ENCODE measurements around the gene ABCE1.
A peak's percentile ranks its signal among the peaks of the same experiment; 100 is the strongest.
"Not testable (repeated sequence)": the region's sequence is repeated elsewhere in the genome, so short reads cannot be mapped to it uniquely, and the experiment has no call there.

ABCE1 gene

DNA sequence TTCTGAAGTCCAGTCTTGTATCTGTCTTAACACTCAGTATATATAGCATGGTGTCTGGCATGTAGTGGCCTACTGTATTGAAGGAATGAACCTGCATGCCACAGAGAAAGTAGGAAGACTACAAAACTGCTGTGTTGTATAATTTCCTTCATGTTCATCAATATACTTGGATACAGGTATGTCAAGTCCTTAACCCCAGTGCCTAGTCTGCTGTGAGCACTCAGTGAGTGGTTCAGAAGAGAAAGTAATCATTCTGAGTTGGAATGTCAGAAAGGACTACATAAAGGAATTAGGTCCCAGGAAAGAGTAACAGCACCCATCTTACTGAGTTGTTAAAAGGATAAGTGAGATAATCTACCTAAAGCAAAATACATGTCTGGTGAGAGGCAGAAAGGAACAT, 32.0 kb downstream of the ABCE1 start:
- TF ChIP-seq, protein P1, sequence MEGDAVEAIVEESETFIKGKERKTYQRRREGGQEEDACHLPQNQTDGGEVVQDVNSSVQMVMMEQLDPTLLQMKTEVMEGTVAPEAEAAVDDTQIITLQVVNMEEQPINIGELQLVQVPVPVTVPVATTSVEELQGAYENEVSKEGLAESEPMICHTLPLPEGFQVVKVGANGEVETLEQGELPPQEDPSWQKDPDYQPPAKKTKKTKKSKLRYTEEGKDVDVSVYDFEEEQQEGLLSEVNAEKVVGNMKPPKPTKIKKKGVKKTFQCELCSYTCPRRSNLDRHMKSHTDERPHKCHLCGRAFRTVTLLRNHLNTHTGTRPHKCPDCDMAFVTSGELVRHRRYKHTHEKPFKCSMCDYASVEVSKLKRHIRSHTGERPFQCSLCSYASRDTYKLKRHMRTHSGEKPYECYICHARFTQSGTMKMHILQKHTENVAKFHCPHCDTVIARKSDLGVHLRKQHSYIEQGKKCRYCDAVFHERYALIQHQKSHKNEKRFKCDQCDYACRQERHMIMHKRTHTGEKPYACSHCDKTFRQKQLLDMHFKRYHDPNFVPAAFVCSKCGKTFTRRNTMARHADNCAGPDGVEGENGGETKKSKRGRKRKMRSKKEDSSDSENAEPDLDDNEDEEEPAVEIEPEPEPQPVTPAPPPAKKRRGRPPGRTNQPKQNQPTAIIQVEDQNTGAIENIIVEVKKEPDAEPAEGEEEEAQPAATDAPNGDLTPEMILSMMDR (IDR thresholded peaks at IDR 0.05; ENCODE audit: control insufficient read depth, insufficient read depth, low read depth, low read length, missing control alignments), result no peak
- DNase-seq (ENCODE audit: low read depth), result no peak
- H3K4me3 ChIP-seq (ENCODE audit: control insufficient read depth, low read depth, low read length), result no peak overlapping the region

DNA sequence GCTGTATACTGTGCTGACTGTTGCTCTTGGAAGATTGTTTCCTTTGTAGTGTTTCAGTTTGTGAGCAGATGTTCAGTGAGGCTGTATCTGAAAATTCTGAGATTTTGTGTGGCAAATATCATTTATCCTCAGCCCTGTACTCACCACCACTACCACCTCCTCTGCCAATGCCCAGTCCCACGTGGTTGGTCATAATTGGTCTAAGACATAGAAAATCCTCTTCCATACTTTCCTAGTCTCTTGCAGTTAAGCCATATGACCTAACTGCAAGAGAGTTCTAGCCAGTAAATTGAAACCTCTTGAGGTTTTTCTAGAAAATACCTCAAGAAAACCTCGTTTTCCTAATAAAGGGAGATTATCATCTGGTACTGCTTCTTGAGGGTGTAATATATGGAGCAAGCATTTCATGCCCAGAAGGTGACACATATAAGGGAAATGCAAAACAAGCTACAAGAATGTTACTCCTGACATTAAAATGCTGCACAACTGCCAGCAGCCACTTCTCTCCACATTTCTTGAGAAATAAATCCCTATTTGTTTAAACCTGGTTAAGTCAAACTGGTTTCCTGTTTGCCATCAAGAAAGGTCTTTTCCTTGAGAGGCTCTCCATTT, 32.8 kb downstream of the ABCE1 start:
- DNase-seq (ENCODE audit: low read depth), result peak; percentile 79
- no peak overlapping the region for H3K4me3 ChIP-seq (ENCODE audit: control insufficient read depth, low read depth, low read length)
- TF ChIP-seq, protein P1 (IDR thresholded peaks at IDR 0.05; ENCODE audit: control insufficient read depth, insufficient read depth, low read depth, low read length, missing control alignments), result no peak

DNA sequence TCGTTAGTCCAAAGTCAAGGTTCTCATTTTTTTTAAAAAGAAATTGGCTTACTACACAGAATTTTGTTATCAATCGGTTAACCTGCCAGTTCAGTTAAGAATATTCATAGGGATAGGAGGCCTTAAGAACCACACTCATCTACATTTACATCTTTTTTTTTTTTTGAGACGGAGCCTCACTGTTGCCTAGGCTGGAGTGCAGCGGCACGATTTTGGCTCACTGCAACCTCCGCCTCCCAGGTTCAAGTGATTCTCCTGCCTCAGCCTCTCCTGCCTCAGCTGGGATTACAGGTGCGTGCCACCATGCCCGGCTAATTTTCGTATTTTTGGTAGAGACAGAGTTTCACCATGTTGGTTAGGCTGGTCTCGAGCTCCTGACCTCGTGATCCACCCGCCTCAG, 33.7 kb downstream of the ABCE1 start:
- no peak overlapping the region for H3K4me3 ChIP-seq (ENCODE audit: control insufficient read depth, low read depth, low read length)
- no peak for DNase-seq (ENCODE audit: low read depth)

DNA sequence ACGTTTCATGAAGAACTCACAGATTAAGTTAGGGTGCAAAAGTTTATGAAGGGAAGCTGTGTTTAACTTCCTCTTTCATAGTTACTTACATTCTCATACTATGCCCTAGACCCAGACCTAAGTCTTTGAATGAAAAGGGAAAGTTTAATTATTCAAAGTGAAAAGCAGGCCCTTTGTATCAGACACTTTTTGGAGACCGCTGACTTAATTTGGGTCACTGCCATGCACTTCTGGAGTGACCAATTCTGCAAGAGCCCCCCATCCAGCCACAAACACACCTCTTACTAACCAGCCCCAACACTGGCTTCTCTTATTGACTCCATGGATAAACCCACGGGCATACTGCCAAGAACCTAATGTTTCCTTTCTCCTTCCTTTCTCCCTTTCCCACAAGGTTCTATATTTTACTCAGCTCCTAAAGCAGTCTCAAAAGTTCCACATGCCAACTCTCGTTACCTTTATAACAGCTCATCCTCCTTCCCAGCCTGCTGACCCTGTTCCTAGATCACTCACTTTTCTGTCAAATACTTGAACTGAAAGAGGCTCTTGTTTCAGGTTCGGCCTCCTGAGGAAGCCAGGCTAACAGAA, 34.5 kb downstream of the ABCE1 start:
- no peak overlapping the region for H3K4me3 ChIP-seq (ENCODE audit: control insufficient read depth, low read depth, low read length)
- DNase-seq (ENCODE audit: low read depth), result no peak
- TF ChIP-seq, protein P1 (IDR thresholded peaks at IDR 0.05; ENCODE audit: control insufficient read depth, insufficient read depth, low read depth, low read length, missing control alignments), result no peak

More for the DNA sequence above, 33.7 kb downstream of the ABCE1 start:
- TF ChIP-seq, protein P1 (IDR thresholded peaks at IDR 0.05; ENCODE audit: control insufficient read depth, insufficient read depth, low read depth, low read length, missing control alignments), result no peak

DNA sequence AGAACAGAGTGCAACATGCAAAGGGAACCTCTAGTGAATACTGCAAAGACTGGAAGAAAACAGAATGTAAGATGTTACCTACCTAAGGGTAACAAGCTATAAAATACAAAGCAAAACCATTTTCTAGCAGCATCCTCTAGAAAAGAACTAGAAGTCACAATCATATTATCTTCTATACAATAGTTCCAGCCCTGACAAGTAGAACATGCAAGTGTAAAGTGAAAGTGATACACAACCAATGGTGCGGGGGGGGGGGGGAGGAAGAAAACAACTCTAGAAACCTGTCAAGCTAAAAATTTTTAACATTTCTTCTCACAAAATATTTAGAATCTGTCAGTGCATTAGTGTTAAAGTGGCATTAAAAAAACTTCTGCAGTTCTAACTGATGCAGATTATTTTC, 38.1 kb downstream of the ABCE1 start:
- DNase-seq (ENCODE audit: low read depth); H3K4me3 ChIP-seq (ENCODE audit: control insufficient read depth, low read depth, low read length): not testable (repeated sequence)

DNA sequence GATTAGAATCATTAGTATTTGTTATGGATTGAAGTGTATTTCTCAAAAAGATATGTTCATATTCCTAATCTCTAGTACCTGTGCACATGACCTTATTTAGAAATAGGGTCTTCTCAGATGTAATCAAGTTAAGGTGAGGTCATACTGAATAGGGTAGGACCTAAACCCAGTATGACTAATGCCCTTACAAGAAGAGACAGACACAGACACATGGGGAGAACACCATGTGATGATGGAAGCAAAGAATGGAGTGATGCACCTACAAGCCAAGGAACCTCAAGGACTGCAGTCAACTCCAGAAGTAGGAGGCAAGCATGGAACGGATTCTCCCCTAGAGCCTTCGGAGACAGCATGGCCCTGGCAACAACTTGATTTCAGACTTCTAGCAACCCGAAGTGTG, 50.9 kb downstream of the ABCE1 start:
- TF ChIP-seq, protein P1 (IDR thresholded peaks at IDR 0.05; ENCODE audit: control insufficient read depth, insufficient read depth, low read depth, low read length, missing control alignments), result no peak
- no peak overlapping the region for H3K4me3 ChIP-seq (ENCODE audit: control insufficient read depth, low read depth, low read length)
- no peak for DNase-seq (ENCODE audit: low read depth)

DNA sequence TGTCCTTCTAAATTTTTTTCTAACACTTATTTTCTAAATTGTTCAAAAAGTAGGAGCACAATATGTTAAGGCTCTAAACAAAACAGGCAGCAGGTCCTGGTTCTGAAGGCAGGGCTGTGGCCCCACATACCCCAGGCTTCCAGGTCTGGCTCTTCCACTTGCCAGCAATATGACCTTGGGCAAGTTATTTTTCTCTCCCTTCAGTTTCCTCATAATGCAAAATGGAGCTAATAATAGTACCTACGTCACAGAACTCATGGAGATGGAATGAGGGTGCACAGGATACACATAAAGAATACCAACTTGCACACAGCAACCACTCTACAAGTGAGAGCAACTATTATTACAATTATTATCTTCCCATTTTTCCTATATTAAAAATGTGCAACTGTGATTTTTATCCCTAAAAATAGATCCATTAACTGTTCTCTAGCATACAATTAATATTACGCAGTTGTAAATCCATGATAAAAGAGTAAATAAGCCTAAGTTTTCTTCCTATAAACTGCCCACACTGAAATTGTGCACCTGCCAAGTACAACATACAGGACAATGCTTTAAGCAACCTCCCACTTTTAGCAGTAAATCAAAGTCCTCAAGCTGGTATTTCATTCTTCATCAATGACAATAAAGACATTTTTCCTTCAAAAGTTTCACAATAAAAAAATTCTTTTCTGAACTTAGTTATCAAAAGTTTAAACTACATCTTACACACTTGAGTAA, 55.2 kb downstream of the ABCE1 start:
- no peak overlapping the region for H3K4me3 ChIP-seq (ENCODE audit: control insufficient read depth, low read depth, low read length)
- DNase-seq (ENCODE audit: low read depth), result no peak
- TF ChIP-seq, protein P1 (IDR thresholded peaks at IDR 0.05; ENCODE audit: control insufficient read depth, insufficient read depth, low read depth, low read length, missing control alignments), result no peak
